Left ventricle myocardium inferior (tissue), 1 donor: ENCODE results near the gene RAPGEF4. TPM values are rescaled to one million over a fixed set of nuclear protein-coding genes. Genes with fewer than 3 reads are reported as not detected.

ENCODE experiments used
- DNase-seq: peaks from one replicate; pipeline ENCODE4 v3.0.0-alpha.2; 2020
- H3K27ac ChIP-seq: fragments of 200-600 bp; replicated peaks from 2 replicates; pipeline ENCODE4 v1.8.0; 2021
- H3K27me3 ChIP-seq: fragments of 200-600 bp; 2 replicates; pipeline ENCODE4 v1.8.0; 2021; ENCODE audit warnings: low read depth
- H3K36me3 ChIP-seq: fragments of 200-600 bp; 2 replicates; pipeline ENCODE4 v1.8.0; 2021
- H3K4me1 ChIP-seq: fragments of 200-600 bp; 2 replicates; pipeline ENCODE4 v1.8.0; 2021
- H3K4me3 ChIP-seq: fragments of 200-600 bp; 2 replicates; pipeline ENCODE4 v1.8.0; 2021; ENCODE audit warnings: mild to moderate bottlenecking, moderate library complexity
- H3K9me3 ChIP-seq: fragments of 200-600 bp; replicated peaks from 2 replicates; pipeline ENCODE4 v1.8.0; 2021
- intact Hi-C: fragments of 100-400 bp; cut with micrococcal nuclease; formaldehyde crosslinking; loops from one replicate; pipeline ENCODE4 v1.11.0; 2022
- total RNA-seq: library from RNA; stranded (reverse); fragmentation: NEBNext Ultra II Directional; extraction: Animal tissue kit (Norgen Biotek cat#: 25700); gene quantifications from one replicate; pipeline ENCODE4 v1.2.1, GENCODE V29; 2021
- TF ChIP-seq, protein P1 (sequence below): fragments of 200-600 bp; IDR thresholded peaks from 2 replicates; pipeline ENCODE4 v1.8.0; 2021; ENCODE audit warnings: antibody characterized with exemption, mild to moderate bottlenecking, borderline replicate concordance
- donor health status: DM: no; HTN: yes; CAD: no; lungs with severe emphysema.

RAPGEF4 gene
- total RNA-seq, 1 donor from 2014 or later: 3.7 TPM

DNA sequence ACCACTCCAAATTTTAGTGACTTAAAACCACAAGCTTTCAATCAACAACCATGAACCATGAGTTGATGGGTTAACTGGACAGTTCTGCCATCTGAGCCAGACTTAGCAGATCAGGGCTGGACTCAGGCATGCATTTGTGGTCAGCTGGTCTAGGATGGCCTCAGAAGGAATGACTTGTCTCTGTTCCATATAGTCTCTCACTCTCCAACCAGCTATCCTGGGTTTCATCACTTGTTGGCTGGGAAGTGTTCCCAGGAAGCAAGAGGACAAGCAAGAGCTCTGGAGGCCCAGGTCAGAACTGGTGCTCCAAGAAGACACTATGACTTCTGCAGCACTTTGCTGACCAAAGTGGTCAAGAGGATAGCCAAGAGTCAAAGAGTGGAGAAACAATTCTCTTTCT lies 322.5 kb downstream of the RAPGEF4 start:
- no peak overlapping the region for H3K4me3 ChIP-seq
- intact Hi-C loops: no loop called here
- no peaks in the 10 kb centered on the region for H3K36me3 ChIP-seq
- H3K9me3 ChIP-seq: no peaks in the 10 kb centered on the region
- no peak overlapping the region for H3K27ac ChIP-seq
- DNase-seq: no peak
- TF ChIP-seq, protein P1, sequence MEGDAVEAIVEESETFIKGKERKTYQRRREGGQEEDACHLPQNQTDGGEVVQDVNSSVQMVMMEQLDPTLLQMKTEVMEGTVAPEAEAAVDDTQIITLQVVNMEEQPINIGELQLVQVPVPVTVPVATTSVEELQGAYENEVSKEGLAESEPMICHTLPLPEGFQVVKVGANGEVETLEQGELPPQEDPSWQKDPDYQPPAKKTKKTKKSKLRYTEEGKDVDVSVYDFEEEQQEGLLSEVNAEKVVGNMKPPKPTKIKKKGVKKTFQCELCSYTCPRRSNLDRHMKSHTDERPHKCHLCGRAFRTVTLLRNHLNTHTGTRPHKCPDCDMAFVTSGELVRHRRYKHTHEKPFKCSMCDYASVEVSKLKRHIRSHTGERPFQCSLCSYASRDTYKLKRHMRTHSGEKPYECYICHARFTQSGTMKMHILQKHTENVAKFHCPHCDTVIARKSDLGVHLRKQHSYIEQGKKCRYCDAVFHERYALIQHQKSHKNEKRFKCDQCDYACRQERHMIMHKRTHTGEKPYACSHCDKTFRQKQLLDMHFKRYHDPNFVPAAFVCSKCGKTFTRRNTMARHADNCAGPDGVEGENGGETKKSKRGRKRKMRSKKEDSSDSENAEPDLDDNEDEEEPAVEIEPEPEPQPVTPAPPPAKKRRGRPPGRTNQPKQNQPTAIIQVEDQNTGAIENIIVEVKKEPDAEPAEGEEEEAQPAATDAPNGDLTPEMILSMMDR: no peak
- no peaks in the 10 kb centered on the region for H3K27me3 ChIP-seq
- H3K4me1 ChIP-seq: peaks cover 25% of the 10 kb centered on the region

DNA sequence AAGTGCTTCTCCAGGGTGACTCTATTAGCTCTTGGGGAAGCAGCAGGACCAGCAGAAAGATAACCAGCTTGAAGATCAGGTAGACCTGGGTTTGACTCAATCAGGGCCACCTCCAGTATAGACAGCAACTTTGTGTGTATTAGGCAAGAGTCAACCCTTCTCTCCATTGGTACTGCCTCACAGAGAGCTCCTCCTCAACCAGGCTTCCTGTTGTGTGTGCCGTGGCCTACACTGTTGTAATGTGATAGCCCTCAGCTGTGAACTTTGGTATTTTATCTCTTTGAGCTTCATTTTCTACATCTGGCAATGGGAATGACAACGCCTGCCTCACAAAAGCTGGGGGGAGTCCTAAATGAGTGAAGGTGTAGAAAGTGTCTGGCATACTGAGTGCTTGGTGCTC lies 323.0 kb downstream of the RAPGEF4 start:
- TF ChIP-seq, protein P1: no peak
- Histone ChIP-seq H3K9me3 (no peaks in the 10 kb centered on the region), H3K4me1 (peaks cover 25% of the 10 kb centered on the region), H3K27me3 (no peaks in the 10 kb centered on the region), H3K4me3 (no peak overlapping the region), H3K36me3 (no peaks in the 10 kb centered on the region), H3K27ac (no peak overlapping the region)
- DNase-seq: no peak
- intact Hi-C loops: no loop called here

DNA sequence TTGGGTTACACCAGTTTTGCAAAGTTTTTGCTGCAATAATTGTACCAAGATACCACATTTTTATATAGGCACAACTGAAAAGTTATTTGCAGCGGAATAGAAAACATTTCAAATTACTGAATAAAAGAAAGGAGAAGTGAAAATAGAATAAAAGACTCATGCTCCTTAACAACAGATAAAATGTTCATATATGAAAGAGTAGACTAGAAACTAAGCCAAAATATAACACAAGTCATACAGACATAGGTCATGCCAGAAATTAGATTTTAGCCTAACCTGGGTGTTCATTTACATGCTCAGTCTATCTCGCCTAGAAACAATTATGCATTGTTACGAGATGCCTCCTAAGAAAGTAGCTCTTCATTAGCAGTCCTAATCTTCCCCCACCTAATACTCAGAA lies 323.6 kb downstream of the RAPGEF4 start:
- no peak for DNase-seq
- TF ChIP-seq, protein P1: no peak
- Histone ChIP-seq H3K36me3 (no peaks in the 10 kb centered on the region), H3K27me3 (no peaks in the 10 kb centered on the region), H3K27ac (peak overlapping the region; percentile 56), H3K4me3 (no peak overlapping the region), H3K4me1 (peaks cover 25% of the 10 kb centered on the region), H3K9me3 (no peaks in the 10 kb centered on the region)
- intact Hi-C loops: no loop called here

DNA sequence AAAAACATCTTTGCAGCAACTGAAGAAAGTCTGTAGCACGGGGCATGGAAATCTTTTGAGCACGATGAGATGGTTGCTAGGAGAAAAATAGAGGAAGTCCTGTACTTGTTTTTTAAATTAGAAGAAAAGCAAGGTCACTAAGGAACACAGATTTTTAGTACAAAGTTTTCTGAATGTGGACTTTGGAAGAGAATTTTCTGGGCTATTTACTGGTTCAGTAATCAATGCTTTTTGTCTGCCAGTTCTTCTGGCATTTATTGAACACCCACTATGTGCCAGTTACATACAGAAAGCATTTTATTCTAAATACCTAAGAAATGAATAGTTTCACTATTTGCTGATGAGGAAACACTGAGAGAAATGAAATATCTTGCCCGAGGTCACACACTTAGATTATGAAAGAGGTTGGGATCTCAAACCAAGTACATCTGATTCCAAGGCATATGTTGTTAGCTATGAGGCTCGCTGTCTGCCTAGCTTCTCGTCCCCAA lies 324.4 kb downstream of the RAPGEF4 start:
- TF ChIP-seq, protein P1: no peak
- Histone ChIP-seq H3K36me3 (no peaks in the 10 kb centered on the region), H3K4me1 (peaks cover 25% of the 10 kb centered on the region), H3K27ac (peak overlapping the region; percentile 56), H3K9me3 (no peaks in the 10 kb centered on the region), H3K27me3 (no peaks in the 10 kb centered on the region), H3K4me3 (no peak overlapping the region)
- no peak for DNase-seq
- intact Hi-C loops: no loop called here

DNA sequence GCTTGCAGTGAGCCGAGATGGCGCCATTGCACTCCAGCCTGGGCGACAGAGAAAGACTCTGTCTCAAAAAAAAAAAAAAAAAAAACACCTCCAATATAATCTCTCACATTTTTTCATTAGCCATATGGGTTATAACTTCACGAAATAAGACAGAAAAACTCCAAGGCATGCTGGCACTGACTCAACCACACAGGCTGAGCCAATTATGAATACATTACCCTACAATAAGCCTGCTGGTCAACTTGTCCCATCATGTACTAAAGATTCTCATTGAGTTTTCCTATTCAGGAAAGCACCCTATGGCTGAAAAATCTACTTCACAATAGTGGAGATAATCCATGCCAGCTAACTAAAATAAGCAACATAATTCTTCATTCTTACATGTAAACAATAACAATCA lies 327.2 kb downstream of the RAPGEF4 start:
- intact Hi-C loops: no loop called here
- Histone ChIP-seq H3K27me3 (no peaks in the 10 kb centered on the region), H3K9me3 (no peaks in the 10 kb centered on the region), H3K27ac (no peak overlapping the region), H3K4me1 (peaks cover 15% of the 10 kb centered on the region), H3K36me3 (no peaks in the 10 kb centered on the region), H3K4me3 (no peak overlapping the region)
- TF ChIP-seq, protein P1: no peak
- no peak for DNase-seq
